Loucy (cell line): ENCODE data around the gene ZNF784.

Experiments used
- CTCF ChIP-seq: fragments of 200-600 bp; sonication (generic); conservative IDR thresholded peaks from 2 replicates; pipeline ENCODE4 v1.5.1; 2014; ENCODE audit warnings: mild to moderate bottlenecking, antibody characterized with exemption, low read length
- EZH2phosphoT487 ChIP-seq: fragments of 200-600 bp; IDR thresholded peaks from 2 replicates; pipeline ENCODE4 v1.6.1; 2018; ENCODE audit warnings: antibody characterized with exemption, mild to moderate bottlenecking, moderate library complexity, borderline replicate concordance

- TF ChIP-seq CTCF (no peak), EZH2phosphoT487 (no peak)
Observed at GRCh38 chr19:55598034-55598433, 26.3 kb downstream of the ZNF784 start.
